ENCODE measurements around the gene GNL1.
A peak's percentile ranks its signal among the peaks of the same experiment; 100 is the strongest.

GNL1 gene

GRCh38 chr6:30515944-30516753 lies 40.1 kb downstream of the GNL1 start:
- Histone ChIP-seq H3K4me3 (peak overlapping the region; percentile 89), H3K9me3 (ENCODE audit: low read depth, low read length) (no peaks in the 10 kb centered on the region), H3K9ac (ENCODE audit: insufficient read length) (peak overlapping the region; percentile 80), H3K36me3 (ENCODE audit: insufficient read depth, low read length) (no peaks in the 10 kb centered on the region), H3K27ac (peak overlapping the region; percentile 97)
- no peak for TF ChIP-seq EZH2 (IDR thresholded peaks at IDR 0.05)
- no peak; the same call in none of the 2 replicates for TF ChIP-seq POLR2AphosphoS5 (IDR thresholded peaks at IDR 0.05; ENCODE audit: borderline replicate concordance, low read depth, low read length)
- peak; percentile 92 for TF ChIP-seq FOXP2 (optimal IDR thresholded peaks at IDR 0.05; ENCODE audit: control extremely low read depth, extremely low read length, insufficient read depth)
- peak; percentile 95 for DNase-seq (ENCODE audit: low read depth, low spot score)

- Histone ChIP-seq H3K36me3 (ENCODE audit: insufficient read depth, low read length) (no peaks in the 10 kb centered on the region), H3K9me3 (ENCODE audit: low read depth, low read length) (no peaks in the 10 kb centered on the region), H3K4me3 (no peak overlapping the region), H3K27ac (no peak overlapping the region), H3K9ac (ENCODE audit: insufficient read length) (no peak overlapping the region)
- TF ChIP-seq FOXP2 (optimal IDR thresholded peaks at IDR 0.05; ENCODE audit: control extremely low read depth, extremely low read length, insufficient read depth) (no peak), POLR2AphosphoS5 (IDR thresholded peaks at IDR 0.05; ENCODE audit: borderline replicate concordance, low read depth, low read length) (no peak), EZH2 (IDR thresholded peaks at IDR 0.05) (no peak)
- no peak for DNase-seq (ENCODE audit: low read depth, low spot score)
Observed at GRCh38 chr6:30515106-30515505, 41.2 kb downstream of the GNL1 start.

GRCh38 chr6:30513451-30513850 lies 42.8 kb downstream of the GNL1 start:
- Histone ChIP-seq H3K4me3 (no peak overlapping the region), H3K9me3 (ENCODE audit: low read depth, low read length) (no peaks in the 10 kb centered on the region), H3K36me3 (ENCODE audit: insufficient read depth, low read length) (no peaks in the 10 kb centered on the region), H3K27ac (no peak overlapping the region), H3K9ac (ENCODE audit: insufficient read length) (no peak overlapping the region)
- TF ChIP-seq POLR2AphosphoS5 (IDR thresholded peaks at IDR 0.05; ENCODE audit: borderline replicate concordance, low read depth, low read length) = no peak
- TF ChIP-seq FOXP2 (optimal IDR thresholded peaks at IDR 0.05; ENCODE audit: control extremely low read depth, extremely low read length, insufficient read depth) = no peak
- no peak for TF ChIP-seq EZH2 (IDR thresholded peaks at IDR 0.05)
- no peak for DNase-seq (ENCODE audit: low read depth, low spot score)

- H3K4me3 ChIP-seq = no peak overlapping the region
- no peak for TF ChIP-seq EZH2 (IDR thresholded peaks at IDR 0.05)
- no peak for TF ChIP-seq FOXP2 (optimal IDR thresholded peaks at IDR 0.05; ENCODE audit: control extremely low read depth, extremely low read length, insufficient read depth)
- TF ChIP-seq POLR2AphosphoS5 (IDR thresholded peaks at IDR 0.05; ENCODE audit: borderline replicate concordance, low read depth, low read length) = no peak
- H3K36me3 ChIP-seq (ENCODE audit: insufficient read depth, low read length) = no peaks in the 10 kb centered on the region
- no peak overlapping the region for H3K27ac ChIP-seq
- no peaks in the 10 kb centered on the region for H3K9me3 ChIP-seq (ENCODE audit: low read depth, low read length)
- DNase-seq (ENCODE audit: low read depth, low spot score) = no peak
- H3K9ac ChIP-seq (ENCODE audit: insufficient read length) = no peak overlapping the region
Observed at GRCh38 chr6:30511169-30511546, 45.1 kb downstream of the GNL1 start.

GRCh38 chr6:30510419-30511168 lies 45.7 kb downstream of the GNL1 start:
- no peak for DNase-seq (ENCODE audit: low read depth, low spot score)
- H3K4me3 ChIP-seq = no peak overlapping the region
- no peak overlapping the region for H3K27ac ChIP-seq
- no peaks in the 10 kb centered on the region for H3K36me3 ChIP-seq (ENCODE audit: insufficient read depth, low read length)
- no peak overlapping the region for H3K9ac ChIP-seq (ENCODE audit: insufficient read length)
- no peaks in the 10 kb centered on the region for H3K9me3 ChIP-seq (ENCODE audit: low read depth, low read length)
- TF ChIP-seq EZH2 (IDR thresholded peaks at IDR 0.05) = no peak
- TF ChIP-seq FOXP2 (optimal IDR thresholded peaks at IDR 0.05; ENCODE audit: control extremely low read depth, extremely low read length, insufficient read depth) = no peak
- no peak for TF ChIP-seq POLR2AphosphoS5 (IDR thresholded peaks at IDR 0.05; ENCODE audit: borderline replicate concordance, low read depth, low read length)

- H3K27ac ChIP-seq = peak overlapping the region; percentile 91
- no peak overlapping the region for H3K9ac ChIP-seq (ENCODE audit: insufficient read length)
- DNase-seq (ENCODE audit: low read depth, low spot score) = peak; percentile 73
Observed at GRCh38 chr6:30508890-30509736, 47.2 kb downstream of the GNL1 start.

GRCh38 chr6:30507849-30508827 lies 48.2 kb downstream of the GNL1 start:
- no peak for TF ChIP-seq EZH2 (IDR thresholded peaks at IDR 0.05)
- no peak for TF ChIP-seq FOXP2 (optimal IDR thresholded peaks at IDR 0.05; ENCODE audit: control extremely low read depth, extremely low read length, insufficient read depth)
- TF ChIP-seq POLR2AphosphoS5 (IDR thresholded peaks at IDR 0.05; ENCODE audit: borderline replicate concordance, low read depth, low read length) = no peak
- Histone ChIP-seq H3K36me3 (ENCODE audit: insufficient read depth, low read length) (no peaks in the 10 kb centered on the region), H3K9me3 (ENCODE audit: low read depth, low read length) (no peaks in the 10 kb centered on the region), H3K27ac (peak overlapping the region; percentile 91; the same call in 1 of the 2 replicates), H3K4me3 (no peak overlapping the region), H3K9ac (ENCODE audit: insufficient read length) (no peak overlapping the region)
- DNase-seq (ENCODE audit: low read depth, low spot score) = no peak

More at GRCh38 chr6:30508890-30509736, 47.2 kb downstream of the GNL1 start:
- no peak for TF ChIP-seq FOXP2 (optimal IDR thresholded peaks at IDR 0.05; ENCODE audit: control extremely low read depth, extremely low read length, insufficient read depth)
- no peak for TF ChIP-seq EZH2 (IDR thresholded peaks at IDR 0.05)
- TF ChIP-seq POLR2AphosphoS5 (IDR thresholded peaks at IDR 0.05; ENCODE audit: borderline replicate concordance, low read depth, low read length) = no peak; the same call in 1 of the 2 replicates
- Histone ChIP-seq H3K4me3 (peak overlapping the region; percentile 20), H3K36me3 (ENCODE audit: insufficient read depth, low read length) (no peaks in the 10 kb centered on the region), H3K9me3 (ENCODE audit: low read depth, low read length) (no peaks in the 10 kb centered on the region)

Data from SK-N-MC (cell line).